ENCODE results near the gene ZNF385A. TPM values are rescaled to one million over a fixed set of nuclear protein-coding genes. Genes with fewer than 3 reads are reported as not detected.
A peak's percentile ranks its signal among the peaks of the same experiment; 100 is the strongest.

ZNF385A gene
- polyA plus RNA-seq, 1 experiment: 0.96 TPM

GRCh38 chr12:54368709-54369596 lies 15.6 kb downstream of the ZNF385A start:
- peak; percentile 93 for TF ChIP-seq CTCF (IDR thresholded peaks at IDR 0.05; ENCODE audit: insufficient read depth, low read depth, low read length)
- CTCF ChIA-PET: interaction anchor here (0.6 to 4.5 kb wide), 30 partner anchors 10 to 153 kb away, joined by 3 to 48 read pairs (median 4); partner anchors contain the start of genes COPZ1 and NFE2
- peak; percentile 39 for DNase-seq (ENCODE audit: low read depth)
- no peak overlapping the region for H3K4me3 ChIP-seq (ENCODE audit: low read depth, low read length)
- POLR2A ChIA-PET: interaction anchor here (0.6 to 0.7 kb wide), 3 partner anchors 33 to 116 kb away, joined by 5 to 12 read pairs (median 7); no protein-coding TSS in a partner anchor
- no peaks in the 10 kb centered on the region for H3K27me3 ChIP-seq (ENCODE audit: control insufficient read depth, insufficient read depth, low read length)
- H3K36me3 ChIP-seq (ENCODE audit: control insufficient read depth, insufficient read depth, low read length): no peaks in the 10 kb centered on the region

GRCh38 chr12:54368025-54368708 lies 16.4 kb downstream of the ZNF385A start:
- no peak overlapping the region for H3K4me3 ChIP-seq (ENCODE audit: low read depth, low read length)
- no peaks in the 10 kb centered on the region for H3K27me3 ChIP-seq (ENCODE audit: control insufficient read depth, insufficient read depth, low read length)
- TF ChIP-seq CTCF (IDR thresholded peaks at IDR 0.05; ENCODE audit: insufficient read depth, low read depth, low read length): no peak
- DNase-seq (ENCODE audit: low read depth): no peak
- ChIA-PET CTCF (interaction anchor here (0.8 to 4.5 kb wide), 29 partner anchors 10 to 153 kb away, joined by 3 to 48 read pairs (median 4); partner anchors contain the start of genes COPZ1 and NFE2), POLR2A (interaction anchor here (0.6 to 0.7 kb wide), 2 partner anchors 32 to 84 kb away, joined by 7 to 12 read pairs; no protein-coding TSS in a partner anchor)
- no peaks in the 10 kb centered on the region for H3K36me3 ChIP-seq (ENCODE audit: control insufficient read depth, insufficient read depth, low read length)

GRCh38 chr12:54364413-54364812 lies 20.1 kb downstream of the ZNF385A start, which contains the start of gene GPR84:
Gene GPR84, minus strand, starts transcription at chr12:54364486. Its CDS starts 635 bp downstream, at chr12:54363851.
- DNase-seq (ENCODE audit: low read depth): no peak
- POLR2A ChIA-PET: no interaction called here
- Histone ChIP-seq H3K36me3 (ENCODE audit: control insufficient read depth, insufficient read depth, low read length) (no peaks in the 10 kb centered on the region), H3K27me3 (ENCODE audit: control insufficient read depth, insufficient read depth, low read length) (no peaks in the 10 kb centered on the region), H3K4me3 (ENCODE audit: low read depth, low read length) (no peak within 1 kb of the TSS)
- no peak for TF ChIP-seq CTCF (IDR thresholded peaks at IDR 0.05; ENCODE audit: insufficient read depth, low read depth, low read length)
- CTCF ChIA-PET: no interaction called here

GRCh38 chr12:54363618-54364017 lies 20.9 kb downstream of the ZNF385A start:
- Histone ChIP-seq H3K4me3 (ENCODE audit: low read depth, low read length) (no peak overlapping the region), H3K27me3 (ENCODE audit: control insufficient read depth, insufficient read depth, low read length) (no peaks in the 10 kb centered on the region), H3K36me3 (ENCODE audit: control insufficient read depth, insufficient read depth, low read length) (no peaks in the 10 kb centered on the region)
- CTCF ChIA-PET: interaction anchor here (0.6 to 9.2 kb wide), 6 partner anchors 11 to 112 kb away, joined by 3 to 86 read pairs (median 7); no protein-coding TSS in a partner anchor
- no peak for TF ChIP-seq CTCF (IDR thresholded peaks at IDR 0.05; ENCODE audit: insufficient read depth, low read depth, low read length)
- POLR2A ChIA-PET: no interaction called here
- no peak for DNase-seq (ENCODE audit: low read depth)

GRCh38 chr12:54363047-54363446 lies 21.5 kb downstream of the ZNF385A start:
- ChIA-PET POLR2A (no interaction called here), CTCF (interaction anchor here (0.6 to 9.2 kb wide), 12 partner anchors 10 to 145 kb away, joined by 3 to 114 read pairs (median 7); partner anchors contain the start of gene HNRNPA1)
- no peaks in the 10 kb centered on the region for H3K27me3 ChIP-seq (ENCODE audit: control insufficient read depth, insufficient read depth, low read length)
- no peak overlapping the region for H3K4me3 ChIP-seq (ENCODE audit: low read depth, low read length)
- no peak for DNase-seq (ENCODE audit: low read depth)
- H3K36me3 ChIP-seq (ENCODE audit: control insufficient read depth, insufficient read depth, low read length): no peaks in the 10 kb centered on the region
- no peak for TF ChIP-seq CTCF (IDR thresholded peaks at IDR 0.05; ENCODE audit: insufficient read depth, low read depth, low read length)
